ENCODE measurements around the gene TCF25.

Gene TCF25

DNA sequence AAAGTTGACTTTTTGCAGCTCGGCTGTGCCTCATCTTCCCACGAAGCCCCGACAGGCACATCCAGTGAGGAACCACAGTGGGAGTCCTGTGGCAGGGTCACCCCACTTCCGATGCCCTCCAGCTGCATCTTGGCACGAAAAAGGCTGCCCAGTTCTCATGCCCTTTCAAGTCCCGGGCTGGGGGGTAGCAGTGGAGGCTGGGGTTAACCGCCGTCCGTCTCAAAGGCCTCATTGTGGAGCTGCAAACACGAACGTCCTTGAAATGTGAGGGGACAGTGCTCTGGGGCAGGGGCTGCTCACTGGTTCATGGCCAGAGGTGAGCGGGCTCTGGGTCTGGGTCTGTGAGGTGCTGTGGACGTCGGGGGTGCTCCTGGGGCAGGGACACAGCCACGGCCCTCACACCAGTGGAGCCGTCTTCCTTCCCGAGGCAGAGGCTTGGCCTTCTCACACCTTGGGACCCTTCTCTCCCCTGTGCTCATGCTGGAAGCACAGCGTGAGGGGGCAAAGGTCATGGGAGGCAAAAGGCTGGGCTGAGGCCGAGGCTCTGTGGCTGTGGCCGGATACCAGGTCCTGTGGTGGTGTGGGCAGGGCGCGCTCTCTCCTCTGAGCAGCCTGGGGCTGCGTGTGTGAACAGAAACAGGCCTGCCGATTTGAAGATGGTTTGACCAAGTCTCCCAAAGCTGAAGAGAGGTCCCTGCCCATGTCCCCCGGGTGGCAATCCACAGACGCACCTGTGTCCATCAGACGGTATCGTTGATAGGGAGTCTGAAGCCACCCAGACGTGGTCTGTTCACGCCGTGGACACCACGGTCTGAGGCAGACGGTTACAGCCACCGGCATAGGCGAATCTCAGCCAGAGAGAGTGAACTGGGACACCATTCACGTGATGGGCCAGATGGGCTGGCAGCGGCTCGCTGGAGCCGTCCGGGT lies 42.2 kb downstream of the TCF25 start:
- POLR2A ChIA-PET (ENCODE audit: low non-redundant PET), result interaction anchor here (0.6 kb wide), 1 partner anchor 17 kb away, joined by 5 read pairs; no protein-coding TSS in a partner anchor
- no peak for DNase-seq (ENCODE audit: low spot score)
- H3K27ac ChIP-seq, result peak overlapping the region; percentile 100
- CTCF ChIA-PET, result no interaction called here
- TF ChIP-seq, protein P1, sequence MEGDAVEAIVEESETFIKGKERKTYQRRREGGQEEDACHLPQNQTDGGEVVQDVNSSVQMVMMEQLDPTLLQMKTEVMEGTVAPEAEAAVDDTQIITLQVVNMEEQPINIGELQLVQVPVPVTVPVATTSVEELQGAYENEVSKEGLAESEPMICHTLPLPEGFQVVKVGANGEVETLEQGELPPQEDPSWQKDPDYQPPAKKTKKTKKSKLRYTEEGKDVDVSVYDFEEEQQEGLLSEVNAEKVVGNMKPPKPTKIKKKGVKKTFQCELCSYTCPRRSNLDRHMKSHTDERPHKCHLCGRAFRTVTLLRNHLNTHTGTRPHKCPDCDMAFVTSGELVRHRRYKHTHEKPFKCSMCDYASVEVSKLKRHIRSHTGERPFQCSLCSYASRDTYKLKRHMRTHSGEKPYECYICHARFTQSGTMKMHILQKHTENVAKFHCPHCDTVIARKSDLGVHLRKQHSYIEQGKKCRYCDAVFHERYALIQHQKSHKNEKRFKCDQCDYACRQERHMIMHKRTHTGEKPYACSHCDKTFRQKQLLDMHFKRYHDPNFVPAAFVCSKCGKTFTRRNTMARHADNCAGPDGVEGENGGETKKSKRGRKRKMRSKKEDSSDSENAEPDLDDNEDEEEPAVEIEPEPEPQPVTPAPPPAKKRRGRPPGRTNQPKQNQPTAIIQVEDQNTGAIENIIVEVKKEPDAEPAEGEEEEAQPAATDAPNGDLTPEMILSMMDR (conservative IDR thresholded peaks at IDR 0.05; ENCODE audit: low read depth), result no peak

GRCh38 chr16:89917773-89918452 lies 44.5 kb downstream of the TCF25 start:
- CTCF ChIA-PET, result interaction anchor here (1.1 kb wide), 1 partner anchor 29 kb away, joined by 3 read pairs; no protein-coding TSS in a partner anchor
- peak; percentile 68 for DNase-seq (ENCODE audit: low spot score)
- TF ChIP-seq, protein P1 (conservative IDR thresholded peaks at IDR 0.05; ENCODE audit: low read depth), result no peak
- peak overlapping the region; percentile 100 for H3K27ac ChIP-seq
- POLR2A ChIA-PET (ENCODE audit: low non-redundant PET), result interaction anchor here (1.2 kb wide), 1 partner anchor 9 kb away, joined by 4 read pairs; no protein-coding TSS in a partner anchor

GRCh38 chr16:89918453-89919347 lies 45.3 kb downstream of the TCF25 start, which contains the start of gene MC1R:
MC1R (plus strand) TSS chr16:89918862; CDS start chr16:89919259, 397 bp downstream.
- no peak for DNase-seq (ENCODE audit: low spot score)
- peak within 1 kb of the TSS; percentile 100 for H3K27ac ChIP-seq
- POLR2A ChIA-PET (ENCODE audit: low non-redundant PET), result interaction anchor here (0.7 to 1.2 kb wide), 2 partner anchors 10 to 13 kb away, joined by 4 read pairs; no protein-coding TSS in a partner anchor
- CTCF ChIA-PET, result interaction anchor here (1.1 to 1.4 kb wide), 2 partner anchors 8 to 29 kb away, joined by 3 to 7 read pairs; no protein-coding TSS in a partner anchor
- TF ChIP-seq, protein P1 (conservative IDR thresholded peaks at IDR 0.05; ENCODE audit: low read depth), result 0 out of 2 replicates have a peak, but pooled peaks have one; percentile 21

DNA sequence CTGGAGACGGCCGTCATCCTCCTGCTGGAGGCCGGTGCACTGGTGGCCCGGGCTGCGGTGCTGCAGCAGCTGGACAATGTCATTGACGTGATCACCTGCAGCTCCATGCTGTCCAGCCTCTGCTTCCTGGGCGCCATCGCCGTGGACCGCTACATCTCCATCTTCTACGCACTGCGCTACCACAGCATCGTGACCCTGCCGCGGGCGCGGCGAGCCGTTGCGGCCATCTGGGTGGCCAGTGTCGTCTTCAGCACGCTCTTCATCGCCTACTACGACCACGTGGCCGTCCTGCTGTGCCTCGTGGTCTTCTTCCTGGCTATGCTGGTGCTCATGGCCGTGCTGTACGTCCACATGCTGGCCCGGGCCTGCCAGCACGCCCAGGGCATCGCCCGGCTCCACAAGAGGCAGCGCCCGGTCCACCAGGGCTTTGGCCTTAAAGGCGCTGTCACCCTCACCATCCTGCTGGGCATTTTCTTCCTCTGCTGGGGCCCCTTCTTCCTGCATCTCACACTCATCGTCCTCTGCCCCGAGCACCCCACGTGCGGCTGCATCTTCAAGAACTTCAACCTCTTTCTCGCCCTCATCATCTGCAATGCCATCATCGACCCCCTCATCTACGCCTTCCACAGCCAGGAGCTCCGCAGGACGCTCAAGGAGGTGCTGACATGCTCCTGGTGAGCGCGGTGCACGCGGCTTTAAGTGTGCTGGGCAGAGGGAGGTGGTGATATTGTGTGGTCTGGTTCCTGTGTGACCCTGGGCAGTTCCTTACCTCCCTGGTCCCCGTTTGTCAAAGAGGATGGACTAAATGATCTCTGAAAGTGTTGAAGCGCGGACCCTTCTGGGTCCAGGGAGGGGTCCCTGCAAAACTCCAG lies 46.4 kb downstream of the TCF25 start:
- ChIA-PET CTCF (interaction anchor here (1.4 kb wide), 1 partner anchor 9 kb away, joined by 7 read pairs; no protein-coding TSS in a partner anchor), POLR2A (ENCODE audit: low non-redundant PET) (no interaction called here)
- DNase-seq (ENCODE audit: low spot score), result no peak
- TF ChIP-seq, protein P1 (conservative IDR thresholded peaks at IDR 0.05; ENCODE audit: low read depth), result no peak
- peak overlapping the region; percentile 100 for H3K27ac ChIP-seq

DNA sequence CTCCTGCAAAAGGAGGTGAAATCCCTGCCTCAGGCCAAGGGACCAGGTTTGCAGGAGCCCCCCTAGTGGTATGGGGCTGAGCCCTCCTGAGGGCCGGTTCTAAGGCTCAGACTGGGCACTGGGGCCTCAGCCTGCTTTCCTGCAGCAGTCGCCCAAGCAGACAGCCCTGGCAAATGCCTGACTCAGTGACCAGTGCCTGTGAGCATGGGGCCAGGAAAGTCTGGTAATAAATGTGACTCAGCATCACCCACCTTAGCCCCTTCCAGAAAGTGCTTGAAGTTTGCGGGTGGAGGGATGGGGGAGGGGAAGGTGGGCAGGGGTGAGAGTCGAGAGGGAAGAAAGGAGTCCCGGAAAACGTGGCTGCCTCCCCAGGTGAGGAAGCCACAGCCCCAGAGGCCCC lies 47.3 kb downstream of the TCF25 start:
- no peak for DNase-seq (ENCODE audit: low spot score)
- ChIA-PET POLR2A (ENCODE audit: low non-redundant PET) (no interaction called here), CTCF (no interaction called here)
- TF ChIP-seq, protein P1 (conservative IDR thresholded peaks at IDR 0.05; ENCODE audit: low read depth), result no peak
- H3K27ac ChIP-seq, result peak overlapping the region; percentile 100
